NB4 (cell line): Measurements from ENCODE around the gene GALNT13.

Source experiments
- MYC ChIP-seq: IDR thresholded peaks from 2 replicates; pipeline ENCODE4 v1.6.1; 2011; ENCODE audit warnings: low read depth, low read length
- POLR2A ChIP-seq: IDR thresholded peaks from 2 replicates; pipeline ENCODE4 v1.6.1; 2011; ENCODE audit warnings: mild to moderate bottlenecking; ENCODE audit not compliant: insufficient read length; ENCODE audit errors: extremely low read depth
- TF ChIP-seq, protein P1 (sequence below): IDR thresholded peaks from one replicate; pipeline ENCODE4 v1.5.1; 2012; ENCODE audit warnings: low read depth, low read length
- TF ChIP-seq, protein P2 (sequence below): IDR thresholded peaks from 2 replicates; pipeline ENCODE4 v1.6.1; 2011; ENCODE audit warnings: low read depth, low read length

DNA sequence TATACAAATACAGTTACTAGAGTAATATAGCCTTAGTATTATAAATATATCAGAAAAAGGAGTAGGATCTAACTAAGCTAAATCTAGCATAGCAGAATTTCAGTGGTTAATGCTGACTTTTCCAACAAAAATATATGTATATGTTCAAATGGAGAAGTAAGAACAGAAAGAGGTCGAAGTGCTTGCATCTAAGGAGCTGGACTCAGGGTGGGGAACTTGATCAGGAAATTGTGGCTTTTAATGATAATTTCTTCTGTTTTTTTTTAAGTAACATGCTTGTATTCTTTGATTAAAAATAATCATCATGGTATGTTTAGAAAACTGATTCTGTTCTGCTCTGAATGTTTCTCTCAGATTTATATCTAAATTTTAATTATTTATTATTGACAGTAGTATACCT is 327.1 kb downstream of the GALNT13 start:
- TF ChIP-seq, protein P1, sequence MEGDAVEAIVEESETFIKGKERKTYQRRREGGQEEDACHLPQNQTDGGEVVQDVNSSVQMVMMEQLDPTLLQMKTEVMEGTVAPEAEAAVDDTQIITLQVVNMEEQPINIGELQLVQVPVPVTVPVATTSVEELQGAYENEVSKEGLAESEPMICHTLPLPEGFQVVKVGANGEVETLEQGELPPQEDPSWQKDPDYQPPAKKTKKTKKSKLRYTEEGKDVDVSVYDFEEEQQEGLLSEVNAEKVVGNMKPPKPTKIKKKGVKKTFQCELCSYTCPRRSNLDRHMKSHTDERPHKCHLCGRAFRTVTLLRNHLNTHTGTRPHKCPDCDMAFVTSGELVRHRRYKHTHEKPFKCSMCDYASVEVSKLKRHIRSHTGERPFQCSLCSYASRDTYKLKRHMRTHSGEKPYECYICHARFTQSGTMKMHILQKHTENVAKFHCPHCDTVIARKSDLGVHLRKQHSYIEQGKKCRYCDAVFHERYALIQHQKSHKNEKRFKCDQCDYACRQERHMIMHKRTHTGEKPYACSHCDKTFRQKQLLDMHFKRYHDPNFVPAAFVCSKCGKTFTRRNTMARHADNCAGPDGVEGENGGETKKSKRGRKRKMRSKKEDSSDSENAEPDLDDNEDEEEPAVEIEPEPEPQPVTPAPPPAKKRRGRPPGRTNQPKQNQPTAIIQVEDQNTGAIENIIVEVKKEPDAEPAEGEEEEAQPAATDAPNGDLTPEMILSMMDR, result no peak
- TF ChIP-seq POLR2A (no peak), MYC (no peak)
- TF ChIP-seq, protein P2, sequence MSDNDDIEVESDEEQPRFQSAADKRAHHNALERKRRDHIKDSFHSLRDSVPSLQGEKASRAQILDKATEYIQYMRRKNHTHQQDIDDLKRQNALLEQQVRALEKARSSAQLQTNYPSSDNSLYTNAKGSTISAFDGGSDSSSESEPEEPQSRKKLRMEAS, result no peak
